ENCODE measurements around the gene TATDN3. TPM values are rescaled to one million over a fixed set of nuclear protein-coding genes. Genes with fewer than 3 reads are reported as not detected.

TATDN3 gene
- total RNA-seq, 1 experiment from 2014 or later: 13.8 TPM

DNA sequence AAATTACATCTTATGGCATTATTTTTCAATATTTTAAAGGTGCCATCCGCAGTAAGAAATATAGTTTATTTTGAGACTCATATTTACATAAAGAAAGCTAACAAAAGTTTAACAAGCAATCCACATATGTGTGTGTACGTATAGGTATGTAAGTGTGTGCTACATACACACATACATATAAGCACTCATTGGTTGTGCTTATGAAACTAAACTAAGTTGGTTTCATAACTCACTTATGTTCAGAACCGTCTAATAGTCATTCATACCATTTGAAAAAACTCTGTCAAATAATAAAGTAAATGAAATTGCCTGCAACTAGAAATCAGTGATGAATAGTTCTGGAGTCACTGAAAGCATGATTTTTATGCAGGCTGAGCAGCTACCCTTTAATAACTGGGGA, 14.1 kb downstream of the TATDN3 start:
- Histone ChIP-seq H3K23ac (ENCODE audit: insufficient read length, low read depth, low read length) (no peak overlapping the region), H2AFZ (ENCODE audit: low read length) (no peak overlapping the region), H4K8ac (replicated peaks; ENCODE audit: insufficient read length, low read depth, low read length) (no peak overlapping the region), H2BK5ac (ENCODE audit: insufficient read length, low read length) (no peak overlapping the region), H3K14ac (ENCODE audit: insufficient read depth, low read length) (no peak overlapping the region), H3K4me2 (ENCODE audit: insufficient read depth, insufficient read length, low read length) (no peak overlapping the region), H3K4me1 (ENCODE audit: insufficient read depth, low read length) (no peaks in the 10 kb centered on the region), H3K4ac (ENCODE audit: low read depth, low read length) (no peak overlapping the region), H3K9me3 (ENCODE audit: control insufficient read depth, low read depth, low read length) (no peaks in the 10 kb centered on the region), H3K9ac (ENCODE audit: extremely low read depth, insufficient read length, low read length) (no peak overlapping the region), H3K27ac (ENCODE audit: insufficient read length, low read depth, low read length) (no peak overlapping the region), H2BK15ac (ENCODE audit: low read depth, low read length) (no peak overlapping the region), H4K91ac (ENCODE audit: insufficient read length, low read depth, low read length) (no peak overlapping the region), H2BK20ac (ENCODE audit: low read depth, low read length, poor library complexity, severe bottlenecking) (no peak overlapping the region), H2AK5ac (ENCODE audit: insufficient read length, low read length) (no peak overlapping the region), H4K20me1 (ENCODE audit: control insufficient read depth, insufficient read depth, insufficient read length) (no peaks in the 10 kb centered on the region), H4K5ac (ENCODE audit: insufficient read length, low read depth, low read length) (no peak overlapping the region), H3K27me3 (ENCODE audit: insufficient read depth, low read length) (no peaks in the 10 kb centered on the region), H3K56ac (ENCODE audit: insufficient read length, low read depth, low read length) (no peak overlapping the region), H3K23me2 (ENCODE audit: insufficient read length, low read depth, low read length, poor library complexity, severe bottlenecking) (no peaks in the 10 kb centered on the region), H3K18ac (ENCODE audit: insufficient read length, low read depth, low read length) (no peak overlapping the region), H3K79me2 (ENCODE audit: insufficient read depth, low read length) (no peaks in the 10 kb centered on the region), H2BK12ac (ENCODE audit: insufficient read length, low read depth, low read length) (no peak overlapping the region), H2BK120ac (ENCODE audit: low read depth, low read length, poor library complexity, severe bottlenecking) (no peak overlapping the region), H3K79me1 (ENCODE audit: insufficient read depth, low read depth, low read length, poor library complexity, severe bottlenecking) (no peaks in the 10 kb centered on the region), H3T11ph (ENCODE audit: low read length) (no peak overlapping the region)
- no peak overlapping the region for H3K4me3 Mint-ChIP-seq
- WGBS (ENCODE audit: extremely low coverage, insufficient read length, low lambda C conversion rate): no CpG with 5 or more reads among the region's 3 CpGs
- no peak for DNase-seq
- no peak overlapping the region for H3K27ac Mint-ChIP-seq
- peaks cover 10 to 34% (median 22%) of the 10 kb centered on the region in 3 experiments; a peak in 6 of 7 replicates for H3K36me3 Mint-ChIP-seq (ENCODE audit: insufficient read depth in 1 of 3, low read depth in 3 of 3)
- peaks cover 10 to 11% of the 10 kb centered on the region in 2 experiments for H3K4me1 Mint-ChIP-seq
- H3K9me3 Mint-ChIP-seq: no peaks in the 10 kb centered on the region
- TF ChIP-seq, protein P1, sequence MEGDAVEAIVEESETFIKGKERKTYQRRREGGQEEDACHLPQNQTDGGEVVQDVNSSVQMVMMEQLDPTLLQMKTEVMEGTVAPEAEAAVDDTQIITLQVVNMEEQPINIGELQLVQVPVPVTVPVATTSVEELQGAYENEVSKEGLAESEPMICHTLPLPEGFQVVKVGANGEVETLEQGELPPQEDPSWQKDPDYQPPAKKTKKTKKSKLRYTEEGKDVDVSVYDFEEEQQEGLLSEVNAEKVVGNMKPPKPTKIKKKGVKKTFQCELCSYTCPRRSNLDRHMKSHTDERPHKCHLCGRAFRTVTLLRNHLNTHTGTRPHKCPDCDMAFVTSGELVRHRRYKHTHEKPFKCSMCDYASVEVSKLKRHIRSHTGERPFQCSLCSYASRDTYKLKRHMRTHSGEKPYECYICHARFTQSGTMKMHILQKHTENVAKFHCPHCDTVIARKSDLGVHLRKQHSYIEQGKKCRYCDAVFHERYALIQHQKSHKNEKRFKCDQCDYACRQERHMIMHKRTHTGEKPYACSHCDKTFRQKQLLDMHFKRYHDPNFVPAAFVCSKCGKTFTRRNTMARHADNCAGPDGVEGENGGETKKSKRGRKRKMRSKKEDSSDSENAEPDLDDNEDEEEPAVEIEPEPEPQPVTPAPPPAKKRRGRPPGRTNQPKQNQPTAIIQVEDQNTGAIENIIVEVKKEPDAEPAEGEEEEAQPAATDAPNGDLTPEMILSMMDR (conservative IDR thresholded peaks at IDR 0.05): no peak
- no peaks in the 10 kb centered on the region for H3K27me3 Mint-ChIP-seq (ENCODE audit: low read depth)
